Measurements from ENCODE around the gene MPIG6B.

The MPIG6B gene

GRCh38 chr6:31737315-31737990 is 14.3 kb downstream of the MPIG6B start:
- ATAC-seq, result no peak
- no peak for TF ChIP-seq OSR1 (CRISPR knock-in tag; IDR thresholded peaks at IDR 0.05)
- TF ChIP-seq, protein P1, sequence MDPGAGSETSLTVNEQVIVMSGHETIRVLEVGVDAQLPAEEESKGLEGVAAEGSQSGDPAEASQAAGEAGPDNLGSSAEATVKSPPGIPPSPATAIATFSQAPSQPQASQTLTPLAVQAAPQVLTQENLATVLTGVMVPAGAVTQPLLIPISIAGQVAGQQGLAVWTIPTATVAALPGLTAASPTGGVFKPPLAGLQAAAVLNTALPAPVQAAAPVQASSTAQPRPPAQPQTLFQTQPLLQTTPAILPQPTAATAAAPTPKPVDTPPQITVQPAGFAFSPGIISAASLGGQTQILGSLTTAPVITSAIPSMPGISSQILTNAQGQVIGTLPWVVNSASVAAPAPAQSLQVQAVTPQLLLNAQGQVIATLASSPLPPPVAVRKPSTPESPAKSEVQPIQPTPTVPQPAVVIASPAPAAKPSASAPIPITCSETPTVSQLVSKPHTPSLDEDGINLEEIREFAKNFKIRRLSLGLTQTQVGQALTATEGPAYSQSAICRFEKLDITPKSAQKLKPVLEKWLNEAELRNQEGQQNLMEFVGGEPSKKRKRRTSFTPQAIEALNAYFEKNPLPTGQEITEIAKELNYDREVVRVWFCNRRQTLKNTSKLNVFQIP (CRISPR knock-in tag; IDR thresholded peaks at IDR 0.05; ENCODE audit: borderline replicate concordance, low read depth), result no peak
- TF ChIP-seq BACH2 (CRISPR knock-in tag; IDR thresholded peaks at IDR 0.05; ENCODE audit: borderline replicate concordance), result no peak
- no peak for TF ChIP-seq ZC3H10 (CRISPR knock-in tag; IDR thresholded peaks at IDR 0.05)
- no peak for TF ChIP-seq GLIS3 (CRISPR knock-in tag; IDR thresholded peaks at IDR 0.05)
- no peak for TF ChIP-seq CREB5 (CRISPR knock-in tag; IDR thresholded peaks at IDR 0.05; ENCODE audit: low read depth)
- TF ChIP-seq ARNTL (CRISPR knock-in tag; IDR thresholded peaks at IDR 0.05; ENCODE audit: borderline replicate concordance, low read depth), result no peak

DNA sequence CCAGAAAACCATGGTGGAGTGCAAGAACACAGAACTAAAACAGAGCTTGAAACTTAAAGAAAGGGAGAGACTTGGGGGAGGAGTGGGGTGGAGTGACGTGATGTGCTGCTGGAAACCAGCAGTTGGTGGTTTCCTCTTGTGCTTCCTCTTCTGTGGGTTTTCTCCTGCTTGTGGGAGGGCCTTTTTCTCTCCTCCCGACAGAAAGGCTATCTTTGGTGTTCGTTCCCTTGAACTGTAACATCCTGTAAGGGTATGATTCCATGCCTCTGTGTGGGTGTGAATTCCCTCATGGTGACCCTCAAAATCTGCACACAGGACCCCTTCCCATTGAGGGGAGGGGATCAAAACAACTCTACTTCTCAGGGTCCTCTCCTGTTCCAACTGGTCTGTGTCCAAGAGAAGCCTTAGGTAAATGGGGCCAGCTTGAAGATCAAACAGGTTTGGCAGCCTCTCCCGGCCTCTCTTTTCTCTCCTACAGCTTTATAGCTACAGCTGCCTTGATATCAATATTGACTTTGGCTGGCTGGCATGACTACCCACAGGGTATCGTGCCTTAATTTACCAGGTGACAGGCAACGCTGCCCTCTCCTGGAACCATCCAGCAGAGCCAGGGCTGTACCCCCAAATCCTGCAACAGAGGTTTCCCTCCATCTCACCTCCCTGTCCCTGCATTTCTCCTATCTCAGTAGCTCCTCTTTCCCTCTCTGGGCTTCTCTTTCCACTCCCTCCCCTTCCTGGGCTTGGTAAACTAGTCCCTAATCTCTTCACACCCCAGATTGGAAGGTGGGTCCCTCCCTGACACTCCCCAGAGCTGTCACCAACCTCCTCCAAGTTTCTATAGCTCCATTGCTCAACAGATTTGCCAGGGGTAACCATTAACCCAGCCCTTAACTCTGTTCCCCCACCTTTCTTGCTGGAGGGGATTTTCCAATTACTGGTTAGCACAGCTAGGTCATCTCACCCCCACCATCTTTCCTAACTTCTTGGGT is 15.1 kb downstream of the MPIG6B start:
- ATAC-seq, result peak; percentile 29
- TF ChIP-seq OSR1 (CRISPR knock-in tag; IDR thresholded peaks at IDR 0.05) (no peak), ZFP3 (CRISPR knock-in tag; IDR thresholded peaks at IDR 0.05) (no peak), TOX (CRISPR knock-in tag; IDR thresholded peaks at IDR 0.05; ENCODE audit: borderline replicate concordance) (no peak), SNAI2 (CRISPR knock-in tag; IDR thresholded peaks at IDR 0.05) (no peak), ZFP30 (CRISPR knock-in tag; IDR thresholded peaks at IDR 0.05) (no peak), CREB5 (CRISPR knock-in tag; IDR thresholded peaks at IDR 0.05; ENCODE audit: low read depth) (no peak), CSDC2 (CRISPR knock-in tag; IDR thresholded peaks at IDR 0.05) (no peak), BACH2 (CRISPR knock-in tag; IDR thresholded peaks at IDR 0.05; ENCODE audit: borderline replicate concordance) (no peak), ISL1 (CRISPR knock-in tag; IDR thresholded peaks at IDR 0.05) (no peak), PPARA (CRISPR knock-in tag; IDR thresholded peaks at IDR 0.05; ENCODE audit: borderline replicate concordance) (no peak)
- TF ChIP-seq, protein P2, sequence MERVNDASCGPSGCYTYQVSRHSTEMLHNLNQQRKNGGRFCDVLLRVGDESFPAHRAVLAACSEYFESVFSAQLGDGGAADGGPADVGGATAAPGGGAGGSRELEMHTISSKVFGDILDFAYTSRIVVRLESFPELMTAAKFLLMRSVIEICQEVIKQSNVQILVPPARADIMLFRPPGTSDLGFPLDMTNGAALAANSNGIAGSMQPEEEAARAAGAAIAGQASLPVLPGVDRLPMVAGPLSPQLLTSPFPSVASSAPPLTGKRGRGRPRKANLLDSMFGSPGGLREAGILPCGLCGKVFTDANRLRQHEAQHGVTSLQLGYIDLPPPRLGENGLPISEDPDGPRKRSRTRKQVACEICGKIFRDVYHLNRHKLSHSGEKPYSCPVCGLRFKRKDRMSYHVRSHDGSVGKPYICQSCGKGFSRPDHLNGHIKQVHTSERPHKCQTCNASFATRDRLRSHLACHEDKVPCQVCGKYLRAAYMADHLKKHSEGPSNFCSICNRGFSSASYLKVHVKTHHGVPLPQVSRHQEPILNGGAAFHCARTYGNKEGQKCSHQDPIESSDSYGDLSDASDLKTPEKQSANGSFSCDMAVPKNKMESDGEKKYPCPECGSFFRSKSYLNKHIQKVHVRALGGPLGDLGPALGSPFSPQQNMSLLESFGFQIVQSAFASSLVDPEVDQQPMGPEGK (CRISPR knock-in tag; IDR thresholded peaks at IDR 0.05; ENCODE audit: borderline replicate concordance), result no peak

- TF ChIP-seq PPARA (CRISPR knock-in tag; IDR thresholded peaks at IDR 0.05; ENCODE audit: borderline replicate concordance) (no peak), TSHZ2 (CRISPR knock-in tag; IDR thresholded peaks at IDR 0.05) (no peak), ARNTL (CRISPR knock-in tag; IDR thresholded peaks at IDR 0.05; ENCODE audit: borderline replicate concordance, low read depth) (no peak), ZFP30 (CRISPR knock-in tag; IDR thresholded peaks at IDR 0.05) (no peak), SNAI2 (CRISPR knock-in tag; IDR thresholded peaks at IDR 0.05) (no peak)
- peak; percentile 90 for ATAC-seq
These were observed 16.6 kb downstream of the MPIG6B start, which contains the start of gene MSH5 for GRCh38 chr6:31739639-31740396. Gene MSH5 (plus strand): TSS chr6:31740005. CDS start chr6:31740467, 462 bp downstream.
